GM12865 (cell line): ENCODE data around the gene HMGB1.
A peak's percentile ranks its signal among the peaks of the same experiment; 100 is the strongest.
"Not testable (repeated sequence)": the region's sequence is repeated elsewhere in the genome, so short reads cannot be mapped to it uniquely, and the experiment has no call there.

ENCODE experiments used
- DNase-seq: peaks from one replicate; pipeline ENCODE4 v3.0.0; 2010; ENCODE audit warnings: low read depth
- H3K4me3 ChIP-seq: 2 replicates; pipeline ENCODE4 v1.5.1; 2011; ENCODE audit warnings: mild to moderate bottlenecking, low read depth, low read length, control low read depth
- CTCF ChIP-seq: IDR thresholded peaks from 2 replicates; pipeline ENCODE4 v1.5.1; 2011; ENCODE audit warnings: low read length, control low read depth, low read depth, inconsistent platforms; ENCODE audit not compliant: insufficient read depth; ENCODE audit errors: missing control alignments

HMGB1 gene

GRCh38 chr13:30457306-30457891 lies 8.3 kb downstream of the HMGB1 start:
- H3K4me3 ChIP-seq: no peak overlapping the region
- no peak for DNase-seq
- TF ChIP-seq CTCF: no peak

DNA sequence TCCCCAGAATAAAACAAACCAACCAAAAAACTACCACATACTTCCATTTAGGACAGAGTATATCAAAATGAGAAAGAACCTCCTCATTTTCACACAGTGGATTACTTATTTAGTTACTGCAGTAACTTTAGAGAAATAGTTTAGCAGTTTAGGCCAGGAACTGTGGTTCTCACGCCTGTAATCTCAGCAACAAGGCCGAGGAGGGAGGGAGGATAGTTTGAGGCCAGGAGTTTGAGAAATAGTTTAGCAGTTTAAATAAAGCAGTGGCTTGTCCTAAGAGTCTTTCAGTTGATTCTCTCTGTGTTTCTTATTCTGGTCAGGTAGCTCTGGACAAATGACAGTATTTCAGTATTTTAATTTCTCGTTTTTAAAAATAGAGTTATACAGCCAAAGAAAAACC lies 9.4 kb downstream of the HMGB1 start:
- peak; percentile 16 for DNase-seq
- no peak for TF ChIP-seq CTCF
- no peak overlapping the region for H3K4me3 ChIP-seq

DNA sequence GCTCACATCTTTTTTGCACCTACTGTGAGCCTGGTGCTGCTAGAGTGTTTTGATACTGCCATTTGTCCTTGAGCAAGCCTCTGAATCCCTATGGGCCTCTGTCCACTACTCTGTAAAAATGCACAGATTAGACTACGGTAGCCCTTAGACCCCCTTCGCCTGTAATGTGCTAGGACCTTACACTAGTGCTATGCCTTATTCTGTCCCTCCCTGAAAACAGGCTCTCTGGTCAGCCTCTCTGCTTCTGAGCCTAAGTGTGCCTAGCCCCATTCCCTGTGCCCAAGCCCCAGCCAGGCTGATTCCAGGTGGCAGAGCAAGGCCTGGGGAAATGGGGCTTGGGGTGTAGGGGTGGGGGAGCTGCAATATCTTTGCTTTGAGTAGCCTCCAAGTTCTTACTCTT lies 10.7 kb downstream of the HMGB1 start:
- no peak overlapping the region for H3K4me3 ChIP-seq
- no peak for TF ChIP-seq CTCF
- DNase-seq: no peak

- TF ChIP-seq CTCF: peak; percentile 16
- no peak overlapping the region for H3K4me3 ChIP-seq
- DNase-seq: peak; percentile 44
These were observed 12.0 kb downstream of the HMGB1 start for GRCh38 chr13:30453727-30454126.

DNA sequence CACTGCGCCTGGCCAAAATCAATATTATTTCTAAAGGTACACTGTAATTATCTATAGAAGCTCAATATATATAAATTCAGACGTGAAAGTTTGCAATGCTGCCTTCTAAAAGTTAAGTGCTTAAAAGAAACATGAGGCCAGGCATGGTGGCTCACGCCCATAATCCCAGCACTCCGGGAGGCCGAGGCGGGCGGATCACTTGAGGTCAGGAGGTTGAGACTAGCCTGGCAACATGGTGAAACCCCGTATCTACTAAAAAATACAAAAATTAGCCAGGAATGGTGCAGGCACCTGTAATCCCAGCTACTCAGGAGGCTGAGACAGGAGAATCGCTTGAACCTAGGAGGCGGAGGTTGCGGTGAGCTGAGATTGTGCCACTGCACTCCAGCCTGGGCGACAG lies 14.3 kb downstream of the HMGB1 start:
- DNase-seq, H3K4me3 ChIP-seq: not testable (repeated sequence)

DNA sequence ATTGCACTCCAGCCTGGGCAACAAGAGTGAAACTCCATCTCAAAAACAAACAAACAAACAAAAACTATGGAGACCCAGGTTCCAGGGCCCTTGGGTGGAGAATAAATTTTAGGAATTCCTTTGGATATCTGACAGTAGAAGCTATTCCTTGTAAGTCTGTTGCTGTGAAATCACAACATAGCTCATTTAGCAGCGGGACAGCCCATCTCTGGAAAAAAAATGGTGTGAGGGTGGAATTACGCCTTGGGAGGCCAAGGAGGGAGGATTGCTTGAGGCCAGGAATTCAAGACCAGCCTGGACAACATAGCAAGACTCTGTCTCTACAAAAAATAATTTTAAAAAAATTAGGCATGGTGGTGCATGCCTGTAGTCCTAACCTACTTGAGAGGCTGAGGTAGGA lies 15.7 kb downstream of the HMGB1 start:
- DNase-seq: no peak
- H3K4me3 ChIP-seq: no peak overlapping the region
- TF ChIP-seq CTCF: no peak

DNA sequence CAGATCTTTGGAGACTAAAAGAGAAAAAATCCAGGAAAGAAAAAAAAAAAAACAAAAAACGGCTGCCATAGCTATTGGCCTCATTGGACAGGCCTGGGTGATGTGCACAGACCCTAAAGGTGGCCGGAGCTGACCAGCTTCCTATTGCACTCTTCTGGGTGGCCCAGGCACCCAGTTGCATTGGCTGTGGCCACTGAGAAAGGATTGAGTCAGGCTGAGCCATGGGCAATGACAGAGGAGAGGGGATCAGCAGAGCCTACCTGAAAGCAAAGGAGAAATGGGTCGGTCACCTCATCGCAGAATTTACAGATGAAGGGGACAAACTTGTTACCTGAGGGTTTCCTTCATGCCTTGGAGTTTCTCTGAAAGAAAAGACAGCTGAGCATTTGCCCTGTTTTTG lies 17.3 kb downstream of the HMGB1 start:
- TF ChIP-seq CTCF: no peak
- H3K4me3 ChIP-seq: no peak overlapping the region
- DNase-seq: no peak
